Naive thymus-derived CD4-positive, alpha-beta T cell (primary cell): Measurements from ENCODE around the gene RPUSD3. TPM values are rescaled to one million over a fixed set of nuclear protein-coding genes. Genes with fewer than 3 reads are reported as not detected.
"Not testable (repeated sequence)": the region's sequence is repeated elsewhere in the genome, so short reads cannot be mapped to it uniquely, and the experiment has no call there.

ENCODE experiments used
- ATAC-seq: fragments of 150-1000 bp; cut with Tn5 transposase; 2 replicates; pipeline ENCODE4 v1.10.0; 2021; ENCODE audit warnings: mild to moderate bottlenecking, moderate library complexity
- CTCF ChIA-PET: fragments of 350-600 bp; sonication (Branson Sonifier 250); formaldehyde crosslinking; loops from one replicate; lab custom pipeline; 2021; ENCODE audit warnings: antibody characterized with exemption; lab: Charles Lee
- POLR2A ChIA-PET: fragments of 350-600 bp; sonication (Branson Sonifier 250); formaldehyde crosslinking; loops from one replicate; lab custom pipeline; 2021; ENCODE audit warnings: antibody characterized with exemption, inconsistent platforms; lab: Charles Lee
- DNase-seq, 9 donors: peaks; one replicate each; pipeline versions ENCODE4 v3.0.0 to v3.0.0-alpha.2; 2020 to 2022; ENCODE audit warnings: mixed read lengths in 1 of 9
- H3K27ac ChIP-seq: one replicate; pipeline ENCODE4 v1.7.0; 2013; ENCODE audit warnings: mild to moderate bottlenecking, low read depth, low read length, moderate library complexity
- H3K27me3 ChIP-seq, 2 donors: one replicate each; pipeline ENCODE4 v1.7.0; 2013; ENCODE audit warnings: low read length in 2 of 2, mild to moderate bottlenecking in 2 of 2, moderate library complexity in 2 of 2; ENCODE audit not compliant: control insufficient read depth in 2 of 2, insufficient read depth in 2 of 2
- H3K36me3 ChIP-seq, 3 experiments: 1 replicate in 2 of 3; 2 replicates in 1 of 3; pipeline ENCODE4 v1.7.0; 2013; ENCODE audit warnings: low read length in 3 of 3, mild to moderate bottlenecking in 3 of 3, moderate library complexity in 1 of 3; ENCODE audit not compliant: insufficient read depth in 3 of 3, control insufficient read depth in 2 of 3
- H3K4me1 ChIP-seq, 2 donors: one replicate each; pipeline ENCODE4 v1.7.0; 2013; ENCODE audit warnings: low read length in 2 of 2, mild to moderate bottlenecking in 2 of 2, moderate library complexity in 1 of 2; ENCODE audit not compliant: control insufficient read depth in 2 of 2, insufficient read depth in 2 of 2
- H3K4me3 ChIP-seq: 2 replicates; pipeline ENCODE4 v1.7.0; 2013; ENCODE audit warnings: mild to moderate bottlenecking, low read length
- H3K9me3 ChIP-seq, 3 experiments: 1 replicate in 2 of 3; 2 replicates in 1 of 3; pipeline ENCODE4 v1.7.0; 2013; ENCODE audit warnings: low read length in 3 of 3; ENCODE audit not compliant: control insufficient read depth in 2 of 3
- H3K27ac Mint-ChIP-seq, 9 donors: one replicate each; pipeline ENCODE4 v1.8.0; 2020 to 2022; ENCODE audit warnings: mixed read lengths in 9 of 9, mild to moderate bottlenecking in 8 of 9, moderate library complexity in 5 of 9, inconsistent platforms in 2 of 9
- H3K27me3 Mint-ChIP-seq, 5 donors: one replicate each; pipeline ENCODE4 v1.8.0; 2021 to 2022; ENCODE audit warnings: mixed read lengths in 5 of 5, mild to moderate bottlenecking in 1 of 5
- H3K36me3 Mint-ChIP-seq, 5 donors: one replicate each; pipeline ENCODE4 v1.8.0; 2020 to 2022; ENCODE audit warnings: mixed read lengths in 5 of 5, mild to moderate bottlenecking in 3 of 5, inconsistent platforms in 1 of 5
- H3K4me1 Mint-ChIP-seq, 7 donors: one replicate each; pipeline ENCODE4 v1.8.0; 2020 to 2022; ENCODE audit warnings: mixed read lengths in 7 of 7, mild to moderate bottlenecking in 3 of 7, inconsistent platforms in 1 of 7
- H3K4me3 Mint-ChIP-seq, 10 donors: one replicate each; pipeline ENCODE4 v1.8.0; 2020 to 2022; ENCODE audit warnings: mild to moderate bottlenecking in 10 of 10, mixed read lengths in 10 of 10, moderate library complexity in 6 of 10, inconsistent platforms in 2 of 10
- H3K9me3 Mint-ChIP-seq, 11 donors: one replicate each; pipeline ENCODE4 v1.8.0; 2020 to 2022; ENCODE audit warnings: mixed read lengths in 11 of 11, mild to moderate bottlenecking in 4 of 11, inconsistent platforms in 1 of 11, moderate library complexity in 1 of 11
- intact Hi-C, 2 donors: fragments of 100-400 bp; cut with micrococcal nuclease; formaldehyde crosslinking; loops; one replicate each; pipeline ENCODE4 v1.15.1; 2023
- polyA plus RNA-seq, 2 donors: library from polyadenylated mRNA; unstranded; fragments of 300-500 nt; fragmentation: Illumina TruSeq; gene quantifications; one replicate each; pipeline ENCODE4 v1.2.3, GENCODE V29; 2021
- total RNA-seq, 6 experiments: library from RNA in 5 of 6; stranded (reverse) in 5 of 6; gene quantifications; 1 replicate in 5 of 6; 2 replicates in 1 of 6; pipeline ENCODE4 v1.2.3 and lab custom pipeline; 2021 to 2026

The RPUSD3 gene
- total and polyA plus RNA-seq, 7 experiments from 2014 or later, result 17.7 to 72.6 (median 61.1) TPM

DNA sequence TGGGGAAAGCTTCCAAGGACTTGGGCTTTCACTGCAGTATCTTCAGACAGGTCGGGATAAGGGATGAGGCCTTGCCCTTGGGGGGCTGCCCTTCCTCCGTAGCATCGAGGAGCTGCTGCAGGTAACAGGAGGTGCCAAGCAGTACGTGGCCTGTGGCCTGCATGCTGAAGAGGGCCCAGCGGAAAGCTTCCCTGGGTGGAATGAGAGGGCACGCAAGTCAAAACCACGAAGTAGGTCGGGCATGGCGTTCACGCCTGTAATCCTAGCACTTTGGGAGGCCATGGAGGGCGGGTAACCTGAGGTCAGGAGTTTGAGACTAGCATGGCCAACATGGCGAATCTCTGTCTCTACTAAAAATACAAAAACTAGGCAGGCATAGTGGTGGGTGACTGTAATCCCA lies 23.3 kb upstream of the RPUSD3 start:
- H3K36me3 Mint-ChIP-seq, result no peaks in the 10 kb centered on the region
- Histone ChIP-seq H3K4me3 (no peak overlapping the region), H3K36me3 (no peaks in the 10 kb centered on the region), H3K4me1 (peaks cover 0 to 3% of the 10 kb centered on the region in 2 donors), H3K9me3 (no peaks in the 10 kb centered on the region), H3K27me3 (no peaks in the 10 kb centered on the region), H3K27ac (no peak overlapping the region)
- no peaks in the 10 kb centered on the region for H3K9me3 Mint-ChIP-seq
- ChIA-PET POLR2A (no interaction called here), CTCF (no interaction called here)
- intact Hi-C loops, result no loop called here
- H3K4me1 Mint-ChIP-seq, result peaks cover 0 to 7% (median 0%) of the 10 kb centered on the region in 7 donors
- H3K27ac Mint-ChIP-seq, result no peak overlapping the region
- no peak for ATAC-seq
- no peak overlapping the region for H3K4me3 Mint-ChIP-seq
- H3K27me3 Mint-ChIP-seq, result peaks cover 1 to 7% (median 3%) of the 10 kb centered on the region in 5 donors
- DNase-seq, result no peak

DNA sequence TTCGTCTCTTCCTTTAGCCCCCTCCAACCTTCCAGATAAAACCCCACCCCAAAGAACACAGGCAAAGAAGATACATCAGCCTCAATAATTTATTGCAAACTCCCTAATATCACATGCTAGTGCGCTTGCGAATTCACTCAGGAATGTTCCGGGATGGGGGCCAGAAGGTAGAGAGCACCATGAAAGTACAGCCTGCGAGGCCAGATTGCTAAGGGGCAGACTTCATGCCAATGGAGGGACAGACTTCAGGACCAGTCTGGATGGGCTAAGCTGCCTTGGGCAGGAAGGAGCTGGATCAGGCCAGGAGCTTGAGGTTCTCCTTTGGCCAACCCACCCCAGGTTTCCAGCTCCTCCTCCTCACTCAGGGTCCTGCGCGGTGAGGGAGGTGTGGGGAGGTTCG lies 22.8 kb upstream of the RPUSD3 start:
- ATAC-seq, result no peak
- no peak for DNase-seq
- Mint-ChIP-seq H3K36me3 (no peaks in the 10 kb centered on the region), H3K4me3 (no peak overlapping the region), H3K4me1 (peaks cover 0 to 11% (median 0%) of the 10 kb centered on the region in 7 donors), H3K27me3 (peaks cover 4 to 12% (median 7%) of the 10 kb centered on the region in 5 donors), H3K27ac (no peak overlapping the region), H3K9me3 (no peaks in the 10 kb centered on the region)
- intact Hi-C loops, result no loop called here
- ChIA-PET POLR2A (no interaction called here), CTCF (interaction anchor here (0.6 kb wide), 1 partner anchor 33 kb away, joined by 4 read pairs; no protein-coding TSS in a partner anchor)
- H3K9me3 ChIP-seq, result no peaks in the 10 kb centered on the region
- H3K4me3 ChIP-seq, result no peak overlapping the region
- no peaks in the 10 kb centered on the region for H3K27me3 ChIP-seq
- H3K27ac ChIP-seq, result no peak overlapping the region
- H3K4me1 ChIP-seq, result peaks cover 0 to 3% of the 10 kb centered on the region in 2 donors
- no peaks in the 10 kb centered on the region for H3K36me3 ChIP-seq

DNA sequence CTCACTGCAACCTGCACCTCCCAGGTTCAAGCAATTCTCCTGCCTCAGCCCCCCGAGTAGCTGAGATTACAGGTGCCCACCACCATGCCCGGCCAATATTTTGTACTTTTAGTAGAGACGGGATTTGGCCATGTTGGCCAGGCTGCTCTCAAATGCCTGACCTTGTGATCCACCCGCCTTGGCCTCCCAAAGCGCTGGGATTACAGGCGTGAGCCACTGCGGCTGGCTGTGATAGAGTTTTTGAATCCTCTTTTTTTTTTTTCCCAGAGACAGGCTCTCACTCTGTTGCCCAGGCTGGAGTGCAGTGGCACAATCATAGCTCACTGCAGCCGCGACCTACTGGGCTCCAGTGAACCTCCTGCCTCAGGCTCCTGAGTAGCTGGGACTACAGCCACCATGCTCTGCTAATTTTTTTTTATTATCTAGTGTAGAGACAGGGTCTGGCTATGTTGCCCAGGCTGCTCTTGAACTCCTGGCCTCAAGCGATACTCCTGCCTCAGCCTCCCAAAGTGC lies 21.4 kb upstream of the RPUSD3 start:
- H3K36me3 Mint-ChIP-seq, H3K4me3 Mint-ChIP-seq, H3K9me3 ChIP-seq, ATAC-seq, CTCF ChIA-PET, H3K36me3 ChIP-seq, H3K9me3 Mint-ChIP-seq, intact Hi-C loops, POLR2A ChIA-PET, H3K27me3 ChIP-seq, H3K4me3 ChIP-seq, DNase-seq, H3K4me1 ChIP-seq, H3K27ac Mint-ChIP-seq, H3K27ac ChIP-seq: not testable (repeated sequence)
- Mint-ChIP-seq H3K4me1 (peaks cover 0 to 11% (median 0%) of the 10 kb centered on the region in 7 donors), H3K27me3 (peaks cover 4 to 16% (median 7%) of the 10 kb centered on the region in 5 donors)

DNA sequence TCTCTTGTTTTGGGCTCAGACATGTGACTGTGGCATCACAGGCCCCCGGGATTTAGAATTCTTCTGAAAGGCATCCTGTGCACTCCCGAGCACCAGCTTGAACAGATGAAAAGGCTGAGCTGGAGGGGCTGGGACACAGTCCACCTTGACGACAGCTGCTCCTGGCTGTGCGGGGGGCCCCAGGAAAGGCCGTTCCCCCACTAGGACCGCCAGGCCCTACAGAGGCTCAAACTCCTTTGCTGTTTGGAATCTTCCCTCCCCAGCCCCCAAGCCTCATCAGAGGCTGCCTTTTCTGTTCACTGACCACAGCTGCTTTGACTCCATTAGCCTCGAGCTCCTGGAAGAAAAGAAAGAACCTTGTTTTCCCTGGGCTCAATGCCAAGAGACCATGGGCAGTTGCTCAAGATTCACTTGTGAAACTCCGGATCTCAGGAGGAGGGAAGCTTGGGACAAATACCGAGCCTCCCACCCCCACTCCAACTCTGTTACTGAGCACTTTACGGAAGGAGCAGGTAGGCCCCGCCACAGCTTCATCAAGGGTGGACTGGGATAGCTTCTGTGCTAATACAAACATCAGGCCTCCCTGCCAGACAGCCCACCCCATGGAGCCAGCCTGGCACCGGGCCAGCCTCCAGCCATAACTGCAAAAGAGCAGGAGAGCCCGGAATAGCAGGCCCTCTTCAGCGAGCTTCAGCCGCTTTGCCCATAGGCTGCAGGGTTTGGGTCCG lies 20.6 kb upstream of the RPUSD3 start:
- peaks cover 0 to 3% of the 10 kb centered on the region in 2 donors for H3K4me1 ChIP-seq
- Mint-ChIP-seq H3K27me3 (peaks cover 4 to 16% (median 7%) of the 10 kb centered on the region in 5 donors), H3K4me3 (no peak overlapping the region), H3K9me3 (no peaks in the 10 kb centered on the region), H3K4me1 (peaks cover 0 to 11% (median 0%) of the 10 kb centered on the region in 7 donors), H3K27ac (no peak overlapping the region), H3K36me3 (no peaks in the 10 kb centered on the region)
- H3K36me3 ChIP-seq, result no peaks in the 10 kb centered on the region
- no peaks in the 10 kb centered on the region for H3K27me3 ChIP-seq
- ChIA-PET POLR2A (no interaction called here), CTCF (no interaction called here)
- no peak overlapping the region for H3K27ac ChIP-seq
- ATAC-seq (no peak), DNase-seq (no peak)
- no peak overlapping the region for H3K4me3 ChIP-seq
- intact Hi-C loops, result no loop called here
- H3K9me3 ChIP-seq, result no peaks in the 10 kb centered on the region

DNA sequence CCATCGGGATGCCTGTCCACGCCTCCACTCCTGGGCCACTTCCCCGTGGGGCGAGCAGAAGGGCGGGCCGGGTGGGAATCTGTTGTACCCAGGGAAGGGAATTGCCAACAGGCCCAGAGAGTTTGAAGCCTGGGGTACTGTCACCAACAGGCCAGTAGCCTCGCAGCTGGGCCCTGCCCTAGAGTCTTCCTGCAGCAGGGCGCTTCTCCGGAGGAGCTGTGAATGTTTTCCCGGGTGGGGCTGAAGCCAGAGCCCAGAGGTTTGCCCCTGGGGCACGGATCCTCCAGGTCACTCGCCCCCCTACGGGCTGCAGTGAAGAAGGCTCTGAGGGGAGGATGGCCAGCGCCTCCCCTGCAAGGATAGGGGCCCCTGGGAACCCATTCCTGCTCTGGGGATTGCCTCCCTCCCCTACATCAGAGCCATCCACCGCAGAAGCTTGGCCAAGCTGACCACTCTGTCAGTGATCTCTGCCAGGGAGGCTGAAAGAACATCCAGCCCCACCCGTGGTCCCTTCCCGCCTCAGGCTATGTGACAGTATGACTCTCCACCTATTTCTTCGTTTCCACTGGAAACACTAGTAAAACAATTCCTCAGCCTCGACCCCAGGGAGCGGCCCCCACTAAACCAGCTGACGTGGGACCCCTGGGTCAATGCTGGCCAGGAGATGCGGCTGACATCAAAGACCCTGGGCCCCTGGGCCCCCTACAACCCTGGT lies 19.4 kb upstream of the RPUSD3 start:
- peaks cover 4 to 16% (median 7%) of the 10 kb centered on the region in 5 donors for H3K27me3 Mint-ChIP-seq
- H3K9me3 ChIP-seq, result no peaks in the 10 kb centered on the region

DNA sequence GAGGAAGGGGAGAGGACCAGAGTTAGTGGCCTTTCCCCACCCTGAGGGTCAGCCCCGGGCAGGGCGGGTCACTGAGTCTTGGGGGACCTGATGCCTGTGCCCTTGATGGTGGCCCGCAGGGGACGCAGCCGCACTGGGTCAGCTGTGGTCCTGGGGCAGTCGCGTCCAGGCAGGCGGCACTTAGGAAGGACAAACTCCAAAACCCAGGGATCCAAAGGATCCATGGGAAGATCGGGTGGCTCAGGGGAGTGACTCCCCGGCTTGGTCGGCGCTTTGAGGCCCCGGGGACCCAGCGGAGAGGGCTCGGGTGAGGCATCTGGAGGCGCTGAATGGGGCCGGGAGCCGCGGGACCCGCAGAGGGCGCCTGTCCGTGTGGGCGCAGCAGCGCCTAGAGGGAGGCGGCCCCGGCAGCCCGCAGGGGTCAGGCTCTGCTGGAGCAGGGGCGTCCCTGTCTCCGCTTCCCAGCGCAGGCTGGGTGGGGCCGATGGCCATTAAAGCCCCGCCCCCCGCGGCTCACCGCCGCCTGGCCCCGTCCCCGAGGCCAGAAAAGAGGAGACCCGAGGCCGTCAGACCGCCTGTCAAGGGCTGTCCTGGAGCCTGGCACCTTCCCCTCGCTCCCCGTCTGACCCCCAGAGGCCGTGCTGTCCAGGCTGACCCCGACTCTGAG lies 18.7 kb upstream of the RPUSD3 start:
- ATAC-seq (peak; percentile 83), DNase-seq (peak in 3 of 9 donors; percentile 15 to 51 (median 32))
- Histone ChIP-seq H3K4me3 (no peak overlapping the region), H3K4me1 (peaks cover 0 to 3% of the 10 kb centered on the region in 2 donors), H3K36me3 (no peaks in the 10 kb centered on the region), H3K27me3 (no peaks in the 10 kb centered on the region), H3K9me3 (no peaks in the 10 kb centered on the region), H3K27ac (no peak overlapping the region)
- CTCF ChIA-PET, result no interaction called here
- H3K4me1 Mint-ChIP-seq, result peaks cover 0 to 19% (median 0%) of the 10 kb centered on the region in 7 donors
- H3K36me3 Mint-ChIP-seq, result no peaks in the 10 kb centered on the region
- H3K27ac Mint-ChIP-seq, result peak overlapping the region in 1 of 9 donors; percentile 28
- peak overlapping the region in 5 of 10 donors; percentile 10 to 67 (median 52) for H3K4me3 Mint-ChIP-seq
- POLR2A ChIA-PET, result no interaction called here
- peaks cover 4 to 16% (median 7%) of the 10 kb centered on the region in 5 donors for H3K27me3 Mint-ChIP-seq
- H3K9me3 Mint-ChIP-seq, result no peaks in the 10 kb centered on the region
- intact Hi-C loops, result no loop called here

More for the DNA sequence above, 19.4 kb upstream of the RPUSD3 start:
- Mint-ChIP-seq H3K4me1 (peaks cover 0 to 19% (median 0%) of the 10 kb centered on the region in 7 donors), H3K27ac (no peak overlapping the region), H3K9me3 (no peaks in the 10 kb centered on the region), H3K36me3 (no peaks in the 10 kb centered on the region), H3K4me3 (peak overlapping the region in 1 of 10 donors; percentile 7)
- no peak for ATAC-seq
- Histone ChIP-seq H3K4me3 (no peak overlapping the region), H3K36me3 (no peaks in the 10 kb centered on the region), H3K4me1 (peaks cover 0 to 3% of the 10 kb centered on the region in 2 donors), H3K27ac (no peak overlapping the region), H3K27me3 (no peaks in the 10 kb centered on the region)
- no peak for DNase-seq
- CTCF ChIA-PET, result no interaction called here
- POLR2A ChIA-PET, result interaction anchor here (0.5 kb wide), 1 partner anchor 87 kb away, joined by 4 read pairs; no protein-coding TSS in a partner anchor
- intact Hi-C loops, result no loop called here
